ENCODE measurements around the gene ZNF837. TPM values are rescaled to one million over a fixed set of nuclear protein-coding genes. Genes with fewer than 3 reads are reported as not detected.
A peak's percentile ranks its signal among the peaks of the same experiment; 100 is the strongest.

The ZNF837 gene
- total RNA-seq, 6 donors from 2014 or later, result 1.8 to 9.4 (median 3.7) TPM

GRCh38 chr19:58326914-58327726 is 53.7 kb downstream of the ZNF837 start, which contains the start of gene ZSCAN22:
ZSCAN22 (plus strand) TSS chr19:58326994; CDS start chr19:58334803, 7,809 bp downstream.
- no peak for TF ChIP-seq EP300 (IDR thresholded peaks at IDR 0.05)
- TF ChIP-seq POLR2AphosphoS5 (IDR thresholded peaks at IDR 0.05), result peak; percentile 80 to 84
- peak in 3 of 4 donors; percentile 12 to 76 (median 38) for TF ChIP-seq POLR2A (IDR thresholded peaks at IDR 0.05)
- TF ChIP-seq, protein P1, sequence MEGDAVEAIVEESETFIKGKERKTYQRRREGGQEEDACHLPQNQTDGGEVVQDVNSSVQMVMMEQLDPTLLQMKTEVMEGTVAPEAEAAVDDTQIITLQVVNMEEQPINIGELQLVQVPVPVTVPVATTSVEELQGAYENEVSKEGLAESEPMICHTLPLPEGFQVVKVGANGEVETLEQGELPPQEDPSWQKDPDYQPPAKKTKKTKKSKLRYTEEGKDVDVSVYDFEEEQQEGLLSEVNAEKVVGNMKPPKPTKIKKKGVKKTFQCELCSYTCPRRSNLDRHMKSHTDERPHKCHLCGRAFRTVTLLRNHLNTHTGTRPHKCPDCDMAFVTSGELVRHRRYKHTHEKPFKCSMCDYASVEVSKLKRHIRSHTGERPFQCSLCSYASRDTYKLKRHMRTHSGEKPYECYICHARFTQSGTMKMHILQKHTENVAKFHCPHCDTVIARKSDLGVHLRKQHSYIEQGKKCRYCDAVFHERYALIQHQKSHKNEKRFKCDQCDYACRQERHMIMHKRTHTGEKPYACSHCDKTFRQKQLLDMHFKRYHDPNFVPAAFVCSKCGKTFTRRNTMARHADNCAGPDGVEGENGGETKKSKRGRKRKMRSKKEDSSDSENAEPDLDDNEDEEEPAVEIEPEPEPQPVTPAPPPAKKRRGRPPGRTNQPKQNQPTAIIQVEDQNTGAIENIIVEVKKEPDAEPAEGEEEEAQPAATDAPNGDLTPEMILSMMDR (IDR thresholded peaks at IDR 0.05), result peak in 3 of 6 experiments; percentile 12 to 22 (median 20)
- H3K4me1 ChIP-seq, result peaks cover 18 to 32% (median 21%) of the 10 kb centered on the region in 4 donors
- no peaks in the 10 kb centered on the region for H3K9me3 ChIP-seq
- ATAC-seq (ENCODE audit: low FRiP score in 2 of 2), result peak; percentile 98
- 1% methylated on average over 16 to 62 of the region's 62 CpGs for WGBS, 2 donors
- H3K27me3 ChIP-seq, result no peaks in the 10 kb centered on the region
- H3K27ac ChIP-seq, result peak within 1 kb of the TSS; percentile 83 to 96 (median 92)
- peak within 1 kb of the TSS; percentile 66 to 89 (median 80) for H3K4me3 ChIP-seq
- H3K36me3 ChIP-seq, result peaks cover 0 to 5% (median 0%) of the 10 kb centered on the region in 4 donors
- DNase-seq, result peak; percentile 95 to 98

- ATAC-seq (ENCODE audit: low FRiP score in 2 of 2), result no peak
- TF ChIP-seq, protein P1 (IDR thresholded peaks at IDR 0.05), result no peak
- TF ChIP-seq POLR2A (IDR thresholded peaks at IDR 0.05) (no peak), EP300 (IDR thresholded peaks at IDR 0.05) (no peak), POLR2AphosphoS5 (IDR thresholded peaks at IDR 0.05) (no peak)
- no peak for DNase-seq
- Histone ChIP-seq H3K36me3 (peaks cover 0 to 6% (median 0%) of the 10 kb centered on the region in 4 donors), H3K9me3 (no peaks in the 10 kb centered on the region), H3K27me3 (no peaks in the 10 kb centered on the region), H3K27ac (peak overlapping the region; percentile 83 to 96 (median 92)), H3K4me3 (peak overlapping the region; percentile 66 to 89 (median 80)), H3K4me1 (peaks cover 18 to 32% (median 21%) of the 10 kb centered on the region in 4 donors)
- 1 to 8% methylated on average over 9 of the region's 9 CpGs for WGBS, 2 donors
Observed at GRCh38 chr19:58326501-58326913, 54.3 kb downstream of the ZNF837 start.

- 83 to 96% methylated on average over 6 of the region's 6 CpGs for WGBS, 2 donors
- Histone ChIP-seq H3K36me3 (peaks cover 0 to 6% (median 0%) of the 10 kb centered on the region in 4 donors), H3K4me1 (peaks cover 18 to 32% (median 21%) of the 10 kb centered on the region in 4 donors), H3K27ac (no peak overlapping the region), H3K4me3 (peak overlapping the region in 2 of 4 donors; percentile 76 to 83), H3K27me3 (no peaks in the 10 kb centered on the region), H3K9me3 (no peaks in the 10 kb centered on the region)
- ATAC-seq (ENCODE audit: low FRiP score in 2 of 2), result no peak
- DNase-seq, result no peak
- no peak for TF ChIP-seq POLR2AphosphoS5 (IDR thresholded peaks at IDR 0.05)
- TF ChIP-seq EP300 (IDR thresholded peaks at IDR 0.05), result no peak
- no peak for TF ChIP-seq POLR2A (IDR thresholded peaks at IDR 0.05)
- TF ChIP-seq, protein P1 (IDR thresholded peaks at IDR 0.05), result no peak
Observed at GRCh38 chr19:58325311-58326022, 55.4 kb downstream of the ZNF837 start.

- TF ChIP-seq, protein P1 (IDR thresholded peaks at IDR 0.05), result no peak
- TF ChIP-seq EP300 (IDR thresholded peaks at IDR 0.05) (no peak), POLR2A (IDR thresholded peaks at IDR 0.05) (no peak), POLR2AphosphoS5 (IDR thresholded peaks at IDR 0.05) (no peak)
- Histone ChIP-seq H3K4me3 (no peak overlapping the region), H3K36me3 (peaks cover 0 to 29% (median 19%) of the 10 kb centered on the region in 4 donors), H3K4me1 (no peaks in the 10 kb centered on the region), H3K9me3 (no peaks in the 10 kb centered on the region), H3K27ac (no peak overlapping the region), H3K27me3 (no peaks in the 10 kb centered on the region)
- no peak for DNase-seq
- ATAC-seq (ENCODE audit: low FRiP score in 2 of 2), result no peak
- 95 to 100% methylated on average over 6 to 10 of the region's 10 CpGs for WGBS, 2 donors
Observed at GRCh38 chr19:58319241-58319640, 61.6 kb downstream of the ZNF837 start.

All from upper lobe of left lung (tissue), 6 donors.